HEK293 (cell line): ENCODE measurements around the gene AMOTL2.

ENCODE experiments used
- CTCF ChIP-seq: fragments of 450-650 bp; formaldehyde crosslinking; IDR thresholded peaks from 2 replicates; pipeline ENCODE4 v1.5.1; 2016; ENCODE audit warnings: missing biosample characterization, missing genetic modification characterization
- REST ChIP-seq: fragments of 450-650 bp; formaldehyde crosslinking; IDR thresholded peaks from 2 replicates; pipeline ENCODE4 v1.5.1; 2016; ENCODE audit warnings: missing biosample characterization, missing genetic modification characterization
- ZNF510 ChIP-seq: fragments of 450-650 bp; formaldehyde crosslinking; IDR thresholded peaks from 2 replicates; pipeline ENCODE4 v1.5.1; 2018; ENCODE audit warnings: mild to moderate bottlenecking, missing genetic modification characterization, missing biosample characterization; ENCODE audit not compliant: insufficient replicate concordance

GRCh38 chr3:134393074-134393473, 18.8 kb upstream of the AMOTL2 start:
- TF ChIP-seq CTCF (tag by site-specific recombination) (no peak), ZNF510 (tag by site-specific recombination) (no peak), REST (tag by site-specific recombination) (no peak)
